Glutamatergic neuron (in vitro differentiated cells): Measurements from ENCODE around the gene TENT4B. TPM values are rescaled to one million over a fixed set of nuclear protein-coding genes. Genes with fewer than 3 reads are reported as not detected.
A peak's percentile ranks its signal among the peaks of the same experiment; 100 is the strongest.

Source experiments
- DNase-seq: peaks from one replicate; pipeline ENCODE4 v3.0.0; 2022
- H3K27ac Mint-ChIP-seq: one replicate; pipeline ENCODE4 v1.8.0; 2020; ENCODE audit warnings: mild to moderate bottlenecking, mixed read lengths, inconsistent platforms; ENCODE audit not compliant: unreplicated experiment
- H3K27me3 Mint-ChIP-seq: one replicate; pipeline ENCODE4 v1.8.0; 2020; ENCODE audit warnings: mild to moderate bottlenecking, moderate library complexity, mixed read lengths, inconsistent platforms; ENCODE audit not compliant: unreplicated experiment
- H3K36me3 Mint-ChIP-seq: one replicate; pipeline ENCODE4 v1.8.0; 2020; ENCODE audit warnings: mild to moderate bottlenecking, mixed read lengths, inconsistent platforms; ENCODE audit not compliant: unreplicated experiment
- H3K4me1 Mint-ChIP-seq: one replicate; pipeline ENCODE4 v1.8.0; 2020; ENCODE audit warnings: mild to moderate bottlenecking, low read depth, mixed read lengths, inconsistent platforms; ENCODE audit not compliant: unreplicated experiment
- H3K4me3 Mint-ChIP-seq: one replicate; pipeline ENCODE4 v1.8.0; 2020; ENCODE audit warnings: mild to moderate bottlenecking, mixed read lengths, inconsistent platforms; ENCODE audit not compliant: unreplicated experiment
- H3K9me3 Mint-ChIP-seq: one replicate; pipeline ENCODE4 v1.8.0; 2020; ENCODE audit warnings: mild to moderate bottlenecking, moderate library complexity, mixed read lengths, inconsistent platforms; ENCODE audit not compliant: unreplicated experiment
- total RNA-seq: library from RNA; stranded (reverse); fragmentation: NEBNext Ultra II Directional; extraction: Animal tissue kit (Norgen Biotek cat#: 25700); gene quantifications from one replicate; pipeline ENCODE4 v1.2.1, GENCODE V29; 2021; ENCODE audit not compliant: unreplicated experiment
- TF ChIP-seq, protein P1 (sequence below): fragments of 200-600 bp; sonication (generic); IDR thresholded peaks from one replicate; pipeline ENCODE4 v1.5.0; 2021; ENCODE audit not compliant: partially characterized antibody, unreplicated experiment

The TENT4B gene
- total RNA-seq, 1 donor from 2014 or later = 9.5 TPM

DNA sequence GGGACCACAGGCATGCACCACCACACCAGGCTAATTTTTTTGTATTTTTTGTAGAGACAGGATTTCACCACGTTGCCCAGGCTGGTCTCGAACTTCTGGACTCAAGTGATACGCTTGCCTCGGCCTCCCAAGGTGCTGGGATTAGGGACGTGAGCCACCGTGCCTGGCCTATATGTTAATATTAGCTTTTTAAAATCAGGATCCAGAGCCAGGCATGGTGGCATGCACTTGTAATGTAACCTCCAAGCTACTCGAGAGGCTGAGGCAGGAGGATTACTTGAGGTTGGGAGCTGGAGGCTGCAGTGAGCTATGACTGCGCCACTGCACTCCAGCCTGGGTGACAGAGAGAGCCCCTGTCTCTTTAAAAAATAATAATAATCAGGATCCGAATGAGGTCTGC is 104.8 kb downstream of the TENT4B start:
- no peaks in the 10 kb centered on the region for H3K36me3 Mint-ChIP-seq

DNA sequence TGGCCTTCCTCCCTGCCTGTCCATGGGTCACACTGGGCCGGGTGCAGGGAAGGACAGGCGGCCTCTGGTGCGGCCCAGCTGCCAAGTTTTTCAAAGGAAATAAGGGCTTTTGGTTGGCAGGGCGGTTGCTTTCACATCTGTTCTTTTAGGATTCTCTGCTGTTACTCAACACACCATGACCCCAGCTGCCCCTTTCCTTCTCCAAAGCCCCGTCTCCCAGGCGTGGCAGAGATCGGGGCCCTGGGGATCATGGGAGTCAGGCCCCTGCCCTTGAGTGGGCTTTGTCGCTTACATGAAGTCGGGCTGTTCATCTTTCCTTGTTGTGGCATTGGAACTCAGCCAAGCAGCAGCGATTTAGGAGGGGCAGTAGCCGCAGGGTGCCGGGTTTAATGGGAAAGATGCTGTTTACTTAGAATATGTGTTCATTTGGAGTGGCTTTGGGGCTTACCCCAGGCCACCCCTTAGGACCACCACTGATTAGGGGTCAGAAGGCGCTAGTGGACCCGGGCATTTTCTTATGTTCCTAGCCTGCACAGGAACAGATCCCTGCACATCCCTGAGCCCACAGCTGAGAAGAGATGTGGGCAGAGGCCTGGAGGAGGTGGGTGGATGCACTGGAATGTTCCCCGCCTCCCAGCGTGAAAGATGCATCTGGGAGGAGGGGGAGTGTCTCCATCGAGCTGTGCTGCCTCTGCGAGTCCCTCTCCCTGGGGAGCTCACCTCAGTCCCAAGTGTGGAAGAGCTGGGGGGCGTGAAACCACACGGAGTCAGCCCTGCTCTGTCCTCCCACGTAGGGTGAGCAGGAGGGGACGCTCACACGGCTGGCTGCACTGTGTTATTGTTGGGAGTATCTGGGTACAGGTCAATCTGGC is 106.5 kb downstream of the TENT4B start:
- no peak overlapping the region for H3K4me3 Mint-ChIP-seq
- H3K4me1 Mint-ChIP-seq = peaks cover 28% of the 10 kb centered on the region
- TF ChIP-seq, protein P1, sequence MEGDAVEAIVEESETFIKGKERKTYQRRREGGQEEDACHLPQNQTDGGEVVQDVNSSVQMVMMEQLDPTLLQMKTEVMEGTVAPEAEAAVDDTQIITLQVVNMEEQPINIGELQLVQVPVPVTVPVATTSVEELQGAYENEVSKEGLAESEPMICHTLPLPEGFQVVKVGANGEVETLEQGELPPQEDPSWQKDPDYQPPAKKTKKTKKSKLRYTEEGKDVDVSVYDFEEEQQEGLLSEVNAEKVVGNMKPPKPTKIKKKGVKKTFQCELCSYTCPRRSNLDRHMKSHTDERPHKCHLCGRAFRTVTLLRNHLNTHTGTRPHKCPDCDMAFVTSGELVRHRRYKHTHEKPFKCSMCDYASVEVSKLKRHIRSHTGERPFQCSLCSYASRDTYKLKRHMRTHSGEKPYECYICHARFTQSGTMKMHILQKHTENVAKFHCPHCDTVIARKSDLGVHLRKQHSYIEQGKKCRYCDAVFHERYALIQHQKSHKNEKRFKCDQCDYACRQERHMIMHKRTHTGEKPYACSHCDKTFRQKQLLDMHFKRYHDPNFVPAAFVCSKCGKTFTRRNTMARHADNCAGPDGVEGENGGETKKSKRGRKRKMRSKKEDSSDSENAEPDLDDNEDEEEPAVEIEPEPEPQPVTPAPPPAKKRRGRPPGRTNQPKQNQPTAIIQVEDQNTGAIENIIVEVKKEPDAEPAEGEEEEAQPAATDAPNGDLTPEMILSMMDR = no peak
- peaks cover 8% of the 10 kb centered on the region for H3K9me3 Mint-ChIP-seq
- peaks cover 7% of the 10 kb centered on the region for H3K27me3 Mint-ChIP-seq
- H3K27ac Mint-ChIP-seq = peak overlapping the region; percentile 83
- peak; percentile 34 for DNase-seq
- no peaks in the 10 kb centered on the region for H3K36me3 Mint-ChIP-seq

More for the DNA sequence above, 104.8 kb downstream of the TENT4B start:
- DNase-seq = no peak
- H3K4me3 Mint-ChIP-seq = no peak overlapping the region
- H3K9me3 Mint-ChIP-seq = peaks cover 8% of the 10 kb centered on the region
- H3K27ac Mint-ChIP-seq = no peak overlapping the region
- H3K4me1 Mint-ChIP-seq = peaks cover 24% of the 10 kb centered on the region
- TF ChIP-seq, protein P1 = no peak
- H3K27me3 Mint-ChIP-seq = peaks cover 7% of the 10 kb centered on the region

DNA sequence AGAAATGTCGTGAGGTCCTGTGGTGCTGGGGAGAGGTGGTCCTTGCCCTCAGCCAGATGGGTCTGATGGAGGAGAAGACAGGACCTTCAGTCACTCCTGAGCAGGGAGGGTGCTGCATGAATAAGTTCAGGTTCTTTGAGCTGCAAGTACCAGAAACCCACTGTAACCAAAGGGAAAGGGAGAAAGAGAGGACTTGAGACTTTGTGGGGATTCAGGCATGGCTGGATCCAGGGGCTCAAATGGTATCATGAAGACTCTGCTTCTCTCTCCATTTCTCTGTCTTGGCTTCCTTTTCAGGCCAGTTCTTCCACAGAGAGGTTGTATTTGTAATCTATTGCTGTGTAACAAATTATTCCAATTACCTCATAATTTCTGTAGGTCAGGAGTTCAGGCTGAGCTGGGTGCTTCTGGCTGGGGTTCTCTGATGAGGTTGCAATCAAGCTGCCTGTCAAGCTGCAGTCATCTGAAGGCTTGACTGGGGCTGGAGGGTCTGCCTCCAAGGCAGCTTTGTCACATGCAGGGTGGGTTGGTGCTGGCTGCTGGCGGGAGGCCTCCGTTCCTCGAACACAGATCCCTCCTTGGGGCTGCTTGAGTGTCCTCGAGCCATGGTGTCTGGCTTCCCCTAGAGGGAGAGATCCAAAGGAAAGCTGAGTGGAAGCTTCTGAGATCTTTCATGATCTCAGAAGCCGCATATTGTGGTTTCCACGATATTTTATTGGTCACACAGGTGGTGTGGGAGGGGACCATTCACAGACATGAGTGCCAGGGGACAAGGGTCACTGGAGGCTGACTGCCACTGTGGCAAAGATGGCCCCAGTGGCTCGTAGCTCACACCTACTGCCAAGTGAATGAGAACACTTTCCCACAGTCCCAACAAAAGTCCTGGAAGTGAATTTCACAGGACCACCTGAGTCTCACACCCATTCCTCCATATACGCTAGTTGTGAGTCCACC is 107.4 kb downstream of the TENT4B start:
- DNase-seq = no peak
- H3K4me3 Mint-ChIP-seq = no peak overlapping the region
- H3K27me3 Mint-ChIP-seq = peaks cover 7% of the 10 kb centered on the region
- H3K4me1 Mint-ChIP-seq = peaks cover 33% of the 10 kb centered on the region
- TF ChIP-seq, protein P1 = no peak
- peak overlapping the region; percentile 83 for H3K27ac Mint-ChIP-seq
- H3K9me3 Mint-ChIP-seq = peaks cover 10% of the 10 kb centered on the region
- H3K36me3 Mint-ChIP-seq = no peaks in the 10 kb centered on the region

DNA sequence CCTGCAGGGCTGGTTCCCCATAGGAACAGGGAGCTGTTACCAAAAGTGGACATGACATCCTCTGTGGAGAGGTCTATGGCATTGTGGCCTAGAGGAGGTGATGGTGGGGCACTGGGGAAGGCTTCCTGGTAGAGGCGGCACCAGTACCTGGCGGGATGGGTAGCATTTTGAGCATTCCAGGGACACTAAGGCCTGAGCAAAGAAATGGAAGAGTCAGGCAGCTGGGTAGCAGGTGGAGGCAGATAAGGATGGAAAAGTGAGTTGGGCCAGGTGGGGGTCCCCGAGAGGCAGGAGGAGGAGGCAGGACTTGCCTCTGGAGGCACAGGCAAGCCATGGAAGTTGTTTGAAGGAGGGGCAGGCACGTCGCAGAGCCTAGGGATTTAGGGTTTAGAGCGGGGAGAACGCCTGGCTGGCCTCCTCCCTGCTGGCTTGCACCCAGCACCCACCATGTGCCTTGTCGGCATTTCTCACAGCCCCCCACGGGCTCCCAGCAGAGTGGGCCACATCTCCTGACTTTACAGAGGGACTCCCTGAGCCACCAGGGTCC is 108.1 kb downstream of the TENT4B start:
- peaks cover 10% of the 10 kb centered on the region for H3K9me3 Mint-ChIP-seq
- peaks cover 33% of the 10 kb centered on the region for H3K4me1 Mint-ChIP-seq
- TF ChIP-seq, protein P1 = no peak
- H3K27me3 Mint-ChIP-seq = peaks cover 7% of the 10 kb centered on the region
- H3K4me3 Mint-ChIP-seq = no peak overlapping the region
- no peaks in the 10 kb centered on the region for H3K36me3 Mint-ChIP-seq
- DNase-seq = no peak
- H3K27ac Mint-ChIP-seq = no peak overlapping the region
